GM12874 (cell line): ENCODE results near the gene RNF19B.

Source experiments
- TF ChIP-seq, protein P1 (sequence below): IDR thresholded peaks from 2 replicates; pipeline ENCODE4 v1.5.1; 2011; ENCODE audit warnings: low read depth, mild to moderate bottlenecking, control low read depth, low read length, moderate library complexity; ENCODE audit not compliant: insufficient read depth

The RNF19B gene

GRCh38 chr1:32931760-32932159 lies 32.8 kb downstream of the RNF19B start:
- TF ChIP-seq, protein P1, sequence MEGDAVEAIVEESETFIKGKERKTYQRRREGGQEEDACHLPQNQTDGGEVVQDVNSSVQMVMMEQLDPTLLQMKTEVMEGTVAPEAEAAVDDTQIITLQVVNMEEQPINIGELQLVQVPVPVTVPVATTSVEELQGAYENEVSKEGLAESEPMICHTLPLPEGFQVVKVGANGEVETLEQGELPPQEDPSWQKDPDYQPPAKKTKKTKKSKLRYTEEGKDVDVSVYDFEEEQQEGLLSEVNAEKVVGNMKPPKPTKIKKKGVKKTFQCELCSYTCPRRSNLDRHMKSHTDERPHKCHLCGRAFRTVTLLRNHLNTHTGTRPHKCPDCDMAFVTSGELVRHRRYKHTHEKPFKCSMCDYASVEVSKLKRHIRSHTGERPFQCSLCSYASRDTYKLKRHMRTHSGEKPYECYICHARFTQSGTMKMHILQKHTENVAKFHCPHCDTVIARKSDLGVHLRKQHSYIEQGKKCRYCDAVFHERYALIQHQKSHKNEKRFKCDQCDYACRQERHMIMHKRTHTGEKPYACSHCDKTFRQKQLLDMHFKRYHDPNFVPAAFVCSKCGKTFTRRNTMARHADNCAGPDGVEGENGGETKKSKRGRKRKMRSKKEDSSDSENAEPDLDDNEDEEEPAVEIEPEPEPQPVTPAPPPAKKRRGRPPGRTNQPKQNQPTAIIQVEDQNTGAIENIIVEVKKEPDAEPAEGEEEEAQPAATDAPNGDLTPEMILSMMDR, result no peak

DNA sequence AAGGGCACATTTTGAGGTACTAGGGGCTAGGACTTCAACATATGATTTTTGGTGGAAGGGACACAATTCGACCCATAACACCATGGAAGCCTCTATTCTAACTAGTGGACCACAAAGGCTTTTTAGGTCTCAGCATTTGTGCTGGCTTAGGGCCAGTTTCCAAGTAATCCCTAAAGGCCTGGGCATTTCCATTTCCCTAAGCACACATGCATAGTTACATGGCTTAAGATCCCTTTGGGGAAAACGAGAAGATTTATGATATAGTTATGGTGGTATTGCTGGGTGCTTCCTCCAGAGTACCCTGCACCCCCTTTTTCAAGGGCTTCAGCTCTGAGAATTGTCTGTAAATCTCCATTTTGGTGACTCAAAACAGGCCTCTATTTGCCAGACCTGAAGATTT lies 35.2 kb downstream of the RNF19B start:
- TF ChIP-seq, protein P1, result no peak

GRCh38 chr1:32928715-32929114 lies 35.9 kb downstream of the RNF19B start:
- TF ChIP-seq, protein P1, result no peak

- TF ChIP-seq, protein P1, result no peak
These were observed 36.3 kb downstream of the RNF19B start for GRCh38 chr1:32928285-32928684.

- TF ChIP-seq, protein P1, result no peak
These were observed 37.2 kb downstream of the RNF19B start for GRCh38 chr1:32927441-32927840.

DNA sequence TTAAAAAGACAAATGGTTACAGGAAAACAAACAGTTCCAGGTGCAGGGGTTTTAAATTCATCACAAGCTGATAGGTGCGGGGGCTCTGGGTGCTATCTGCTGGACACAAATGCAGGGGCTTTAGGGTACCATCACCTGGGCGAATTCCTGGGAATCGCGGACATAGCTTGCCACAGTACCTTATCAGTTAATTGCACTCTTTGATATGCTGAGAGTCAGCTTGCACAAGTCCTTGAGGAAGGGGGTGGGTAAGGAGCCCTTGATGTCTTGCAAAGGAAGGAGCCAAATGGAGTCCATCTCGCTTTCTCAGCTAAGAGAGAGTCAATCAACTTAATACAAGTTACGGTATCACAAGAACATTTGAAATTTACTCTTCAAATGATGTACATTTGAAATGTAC lies 38.0 kb downstream of the RNF19B start:
- TF ChIP-seq, protein P1, result no peak

DNA sequence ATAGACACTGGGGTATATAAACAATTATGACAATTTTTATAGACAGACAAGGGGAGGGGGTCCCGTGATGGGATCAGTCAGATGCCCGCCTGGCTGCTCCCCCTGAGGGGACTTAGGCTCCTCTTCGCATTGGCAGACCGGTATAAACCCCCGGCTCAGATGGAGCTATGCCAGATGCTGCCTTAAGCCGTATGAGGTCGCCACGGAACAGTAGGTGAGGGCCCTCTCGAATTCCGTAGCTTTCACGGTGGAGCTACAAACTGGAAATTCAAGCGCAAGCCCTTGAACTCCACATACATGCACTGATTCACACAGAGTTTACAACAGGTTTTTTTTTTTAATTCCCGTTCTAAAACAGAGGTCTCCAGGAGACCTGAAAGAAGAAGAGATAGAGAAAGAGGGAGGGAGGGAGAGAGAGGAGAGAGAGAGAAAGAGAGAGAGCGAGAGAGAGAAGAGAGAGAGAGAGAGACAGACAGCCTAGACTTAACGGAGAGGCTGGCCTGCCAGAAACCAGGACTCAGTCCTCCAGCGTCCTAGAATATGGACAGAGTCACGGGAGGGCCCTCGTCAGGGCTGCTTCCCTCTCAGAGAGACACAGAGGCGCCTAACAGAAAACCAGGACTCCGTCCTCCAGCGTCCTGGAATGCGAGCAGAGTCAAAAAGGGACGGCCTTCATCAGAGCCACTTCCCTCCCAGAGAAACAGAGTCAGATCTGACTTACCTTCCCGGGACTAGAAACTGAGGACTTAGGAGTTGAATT lies 39.0 kb downstream of the RNF19B start:
- TF ChIP-seq, protein P1, result 0 out of 2 replicates have a peak, but pooled peaks have one; percentile 10
